Measurements from ENCODE around the gene SCNN1B.
"Not testable (repeated sequence)": the region's sequence is repeated elsewhere in the genome, so short reads cannot be mapped to it uniquely, and the experiment has no call there.

SCNN1B gene

GRCh38 chr16:23381702-23382101 is 79.6 kb downstream of the SCNN1B start:
- not testable (repeated sequence) for DNase-seq (ENCODE audit: low spot score)

GRCh38 chr16:23382279-23382678 is 80.2 kb downstream of the SCNN1B start:
- DNase-seq (ENCODE audit: low spot score), result no peak

- no peak for DNase-seq (ENCODE audit: low spot score)
Measured at GRCh38 chr16:23383881-23384280, 81.8 kb downstream of the SCNN1B start.

- DNase-seq (ENCODE audit: low spot score), result no peak
Measured at GRCh38 chr16:23384878-23385277, 82.8 kb downstream of the SCNN1B start.

- DNase-seq (ENCODE audit: low spot score), result no peak
Measured at GRCh38 chr16:23385441-23385840, 83.3 kb downstream of the SCNN1B start.

GRCh38 chr16:23387666-23388065 is 85.6 kb downstream of the SCNN1B start:
- DNase-seq (ENCODE audit: low spot score), result no peak

- no peak for DNase-seq (ENCODE audit: low spot score)
Measured at GRCh38 chr16:23388786-23389185, 86.7 kb downstream of the SCNN1B start.

GRCh38 chr16:23389201-23389600 is 87.1 kb downstream of the SCNN1B start:
- DNase-seq (ENCODE audit: low spot score), result no peak

GRCh38 chr16:23389936-23390335 is 87.8 kb downstream of the SCNN1B start:
- DNase-seq (ENCODE audit: low spot score), result not testable (repeated sequence)

- no peak for DNase-seq (ENCODE audit: low spot score)
Measured at GRCh38 chr16:23391381-23392222, 89.5 kb downstream of the SCNN1B start.

GRCh38 chr16:23392223-23392600 is 90.1 kb downstream of the SCNN1B start:
- no peak for DNase-seq (ENCODE audit: low spot score)

GRCh38 chr16:23394141-23394831 is 92.2 kb downstream of the SCNN1B start:
- no peak for DNase-seq (ENCODE audit: low spot score)

GRCh38 chr16:23395732-23396131 is 93.6 kb downstream of the SCNN1B start:
- no peak for DNase-seq (ENCODE audit: low spot score)

- DNase-seq (ENCODE audit: low spot score), result no peak
Measured at GRCh38 chr16:23397464-23397863, 95.4 kb downstream of the SCNN1B start.

- no peak for DNase-seq (ENCODE audit: low spot score)
Measured at GRCh38 chr16:23398987-23399805, 97.1 kb downstream of the SCNN1B start.

GRCh38 chr16:23400447-23400846 is 98.3 kb downstream of the SCNN1B start:
- DNase-seq (ENCODE audit: low spot score), result not testable (repeated sequence)

GRCh38 chr16:23401139-23401538 is 99.0 kb downstream of the SCNN1B start:
- DNase-seq (ENCODE audit: low spot score), result no peak

GRCh38 chr16:23402100-23402499 is 100.0 kb downstream of the SCNN1B start:
- no peak for DNase-seq (ENCODE audit: low spot score)

GRCh38 chr16:23403547-23403946 is 101.4 kb downstream of the SCNN1B start:
- no peak for DNase-seq (ENCODE audit: low spot score)

GRCh38 chr16:23406024-23406423 is 103.9 kb downstream of the SCNN1B start:
- DNase-seq (ENCODE audit: low spot score), result no peak

- DNase-seq (ENCODE audit: low spot score), result no peak
Measured at GRCh38 chr16:23406546-23407240, 104.6 kb downstream of the SCNN1B start.

Data from HuH-7 (cell line).